Subcutaneous adipose tissue (tissue), 4 donors: ENCODE results near the gene BMP8B. TPM values are rescaled to one million over a fixed set of nuclear protein-coding genes. Genes with fewer than 3 reads are reported as not detected.

ENCODE experiments used
- CTCF ChIP-seq: fragments of 450-650 bp; IDR thresholded peaks from one replicate; pipeline ENCODE4 v1.5.1; 2016; ENCODE audit warnings: low read depth, mild to moderate bottlenecking, control low read depth, antibody characterized with exemption, moderate library complexity
- total RNA-seq, 4 donors: library from RNA; depleted of rRNA; stranded (reverse); fragments of >200 nt; gene quantifications; one replicate each; pipeline ENCODE4 v1.1.0, GENCODE V29; 2016

Gene BMP8B
- total RNA-seq, 4 donors from 2014 or later: 0.34 to 0.44 TPM; not detected in 2

- TF ChIP-seq CTCF: no peak
Measured at GRCh38 chr1:39832294-39832693, 43.6 kb upstream of the BMP8B start.

GRCh38 chr1:39829791-39830533, 41.3 kb upstream of the BMP8B start:
- TF ChIP-seq CTCF: no peak

- TF ChIP-seq CTCF: no peak
Measured at GRCh38 chr1:39828734-39829133, 40.1 kb upstream of the BMP8B start.

GRCh38 chr1:39827201-39827600, 38.5 kb upstream of the BMP8B start:
- no peak for TF ChIP-seq CTCF

- no peak for TF ChIP-seq CTCF
Measured at GRCh38 chr1:39826583-39826982, 37.9 kb upstream of the BMP8B start.

- no peak for TF ChIP-seq CTCF
Measured at GRCh38 chr1:39825432-39825941, 36.8 kb upstream of the BMP8B start.

- no peak for TF ChIP-seq CTCF
Measured at GRCh38 chr1:39822146-39822545, 33.5 kb upstream of the BMP8B start.
